ENCODE results near the gene RELN. TPM values are rescaled to one million over a fixed set of nuclear protein-coding genes. Genes with fewer than 3 reads are reported as not detected.

The RELN gene

DNA sequence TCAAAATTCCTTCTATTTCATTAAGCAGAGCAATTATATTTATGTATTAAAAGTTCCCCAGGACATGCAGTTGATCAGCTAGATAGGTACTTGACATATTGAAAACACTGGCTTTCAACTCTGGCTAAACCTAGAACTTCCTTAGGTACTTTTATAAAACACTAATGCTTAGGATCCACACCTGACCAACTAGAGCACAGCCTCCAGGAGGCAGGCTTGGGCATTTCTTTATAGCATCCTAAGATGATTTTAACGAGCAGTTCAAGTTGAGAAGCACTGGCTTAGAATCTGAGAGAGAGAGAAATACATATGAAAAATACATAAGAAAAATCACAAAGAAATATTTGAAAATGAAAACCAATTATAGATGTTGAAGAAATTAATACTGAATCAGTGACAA is 564.3 kb downstream of the RELN start:
- Histone ChIP-seq H3K36me3 (ENCODE audit: control insufficient read depth, insufficient read depth, low read length) (no peaks in the 10 kb centered on the region), H3K56ac (ENCODE audit: low read length) (no peak overlapping the region), H3K4me1 (ENCODE audit: control insufficient read depth, low read depth, low read length) (no peaks in the 10 kb centered on the region), H3K23ac (ENCODE audit: low read length) (no peak overlapping the region), H4K8ac (ENCODE audit: low read depth, low read length) (no peak overlapping the region), H3K18ac (ENCODE audit: low read length) (no peak overlapping the region), H3K79me2 (ENCODE audit: control insufficient read depth, insufficient read depth, low read length) (no peaks in the 10 kb centered on the region), H3K4me3 (ENCODE audit: low read length) (no peak overlapping the region), H3K4me2 (ENCODE audit: low read length) (no peak overlapping the region), H3K4ac (ENCODE audit: low read depth, low read length) (no peak overlapping the region), H2AK5ac (ENCODE audit: low read length) (no peak overlapping the region), H3K9ac (ENCODE audit: low read length) (no peak overlapping the region), H2BK120ac (ENCODE audit: low read depth, low read length) (no peak overlapping the region), H2BK5ac (ENCODE audit: low read length) (no peak overlapping the region), H3K27me3 (ENCODE audit: insufficient read depth, low read length, poor library complexity) (no peaks in the 10 kb centered on the region), H3K27ac (ENCODE audit: low read depth, low read length) (no peak overlapping the region), H3K79me1 (ENCODE audit: low read length) (no peaks in the 10 kb centered on the region), H4K5ac (ENCODE audit: low read length) (no peak overlapping the region), H2BK15ac (replicated peaks; ENCODE audit: low read depth) (no peak overlapping the region)
- no CpG with 5 or more reads among the region's 1 CpG for WGBS (ENCODE audit: extremely low coverage, insufficient coverage, low lambda C conversion rate)
- DNase-seq = no peak

DNA sequence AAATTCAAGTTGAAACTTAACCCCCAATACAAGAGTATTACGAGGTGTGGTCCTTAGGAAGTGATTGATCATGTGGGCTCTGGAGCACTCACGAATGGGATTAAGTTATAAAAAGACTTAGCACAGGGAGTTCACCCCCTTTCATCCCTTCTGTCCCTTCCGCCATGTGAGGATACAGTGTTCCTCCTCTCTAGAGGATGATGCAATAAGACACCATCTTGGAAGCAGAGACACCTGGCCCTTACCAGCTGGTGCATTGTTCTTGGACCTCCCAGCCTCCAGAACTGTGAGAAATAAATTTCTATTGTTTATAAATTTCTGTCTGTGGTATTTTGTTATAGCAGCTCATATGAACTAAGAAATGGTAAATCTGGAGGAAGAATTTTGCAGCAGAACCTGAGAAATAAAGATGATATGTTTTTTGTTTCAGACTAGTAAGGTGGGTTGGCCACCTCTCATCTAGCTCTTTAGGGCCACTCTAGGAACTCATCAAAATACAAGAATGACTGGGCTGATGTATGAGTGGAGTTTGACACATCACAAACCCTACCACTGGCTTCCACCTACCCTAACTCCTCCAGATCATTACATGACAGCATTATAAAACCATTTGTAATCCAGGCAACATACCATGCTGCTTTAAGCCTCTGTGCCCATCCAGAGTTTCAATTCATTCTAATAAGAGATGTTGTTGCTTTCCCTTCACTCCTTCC is 565.8 kb downstream of the RELN start:
- Histone ChIP-seq H3K27ac (ENCODE audit: low read depth, low read length) (no peak overlapping the region), H2BK15ac (replicated peaks; ENCODE audit: low read depth) (no peak overlapping the region), H3K27me3 (ENCODE audit: insufficient read depth, low read length, poor library complexity) (no peaks in the 10 kb centered on the region), H3K4me1 (ENCODE audit: control insufficient read depth, low read depth, low read length) (no peaks in the 10 kb centered on the region), H3K4me3 (ENCODE audit: low read length) (no peak overlapping the region), H3K56ac (ENCODE audit: low read length) (no peak overlapping the region), H2AK5ac (ENCODE audit: low read length) (no peak overlapping the region), H3K4me2 (ENCODE audit: low read length) (no peak overlapping the region), H3K79me1 (ENCODE audit: low read length) (no peaks in the 10 kb centered on the region), H4K5ac (ENCODE audit: low read length) (no peak overlapping the region), H3K36me3 (ENCODE audit: control insufficient read depth, insufficient read depth, low read length) (no peaks in the 10 kb centered on the region), H3K18ac (ENCODE audit: low read length) (no peak overlapping the region), H2BK5ac (ENCODE audit: low read length) (no peak overlapping the region), H3K23ac (ENCODE audit: low read length) (no peak overlapping the region), H3K4ac (ENCODE audit: low read depth, low read length) (no peak overlapping the region), H3K79me2 (ENCODE audit: control insufficient read depth, insufficient read depth, low read length) (no peaks in the 10 kb centered on the region), H4K8ac (ENCODE audit: low read depth, low read length) (no peak overlapping the region), H2BK120ac (ENCODE audit: low read depth, low read length) (no peak overlapping the region), H3K9ac (ENCODE audit: low read length) (no peak overlapping the region)
- WGBS (ENCODE audit: extremely low coverage, insufficient coverage, low lambda C conversion rate) = no CpG with 5 or more reads among the region's 3 CpGs
- no peak for DNase-seq

Small RNA genes within 50 kb of the gene (small RNA-seq; reads per million reads assigned to genes)
- gene RF00019 (ENCODE audit: insufficient read depth) = not detected
